ENCODE data around the gene ALDH3A1. TPM values are rescaled to one million over a fixed set of nuclear protein-coding genes. Genes with fewer than 3 reads are reported as not detected.

Gene ALDH3A1
- total RNA-seq (2014; rRNA removed; shearing (Covaris generic)) (0.17 and 1.0 TPM in 2 replicates), polyA plus RNA-seq (2016; fragmentation: Nextera tagmentation; extraction: Ambion mirVana) (0.21 and 0.23 TPM in 2 replicates)
- long read RNA-seq, partial matches to known transcripts: 0 of 1 reads
- long read RNA-seq, other reads (novel, unspliced or antisense): 0 of 1 reads

DNA sequence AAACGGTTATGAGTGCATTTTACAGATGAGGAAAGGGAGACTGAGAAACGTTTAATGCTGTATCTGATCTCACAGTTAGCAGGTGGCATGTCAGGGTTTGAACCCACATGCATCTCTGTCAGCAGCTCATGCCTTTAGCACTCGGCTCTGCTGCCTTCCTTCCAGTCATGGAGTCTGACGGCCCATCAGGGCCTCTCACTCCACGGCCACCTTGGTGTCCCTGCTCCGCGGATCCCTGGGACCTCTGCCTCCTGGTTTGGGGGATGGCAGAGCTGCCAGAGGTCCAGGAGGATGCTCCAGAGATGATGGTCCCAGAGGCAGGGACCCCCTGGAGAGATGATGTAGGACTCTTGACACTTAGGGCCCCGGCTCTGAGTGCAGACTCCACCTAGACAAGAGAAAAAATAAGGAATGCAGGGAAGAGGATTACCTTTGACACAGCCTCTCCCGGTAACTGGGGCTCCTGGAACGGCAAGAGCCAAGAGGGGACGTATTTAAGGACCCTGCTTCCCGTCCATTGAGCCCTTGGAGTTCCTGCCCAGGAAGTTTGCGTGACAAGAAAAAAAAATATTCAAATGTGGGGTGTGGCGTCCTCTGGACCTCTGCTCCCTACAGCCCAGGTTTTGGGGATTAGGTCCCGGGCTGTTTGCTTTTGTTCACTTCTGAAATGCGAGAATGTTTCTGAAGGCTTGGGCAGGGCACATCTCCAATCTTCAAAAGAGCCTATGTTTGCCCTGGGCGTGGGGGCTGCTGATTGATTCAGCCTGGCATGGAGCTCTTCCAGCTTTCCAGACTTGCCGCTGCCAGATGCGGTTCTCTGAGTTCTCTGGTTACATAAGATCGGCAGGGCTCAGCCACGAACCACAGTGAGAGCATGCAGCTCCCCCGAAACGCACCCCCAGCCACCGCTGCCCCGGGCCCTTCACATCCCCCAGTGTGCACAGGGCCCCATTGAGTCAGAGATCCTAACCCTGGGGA is at the start of gene ALDH3A1:
Gene ALDH3A1, minus strand, starts transcription at position 470 of the 978 bp plus-strand sequence. CDS start 3,169 bp downstream, outside the sequence.
- no peak within 1 kb of the TSS for H3K4me2 ChIP-seq
- no peaks in the 10 kb centered on the region for H3K36me3 Mint-ChIP-seq (ENCODE audit: low read depth)
- H3F3A ChIP-seq (replicated peaks; ENCODE audit: low read depth): 0 out of 2 replicates have a peak, but pooled peaks cover 3% of the 10 kb centered on the region
- no peaks in the 10 kb centered on the region for H3K36me3 ChIP-seq (ENCODE audit: insufficient read depth)
- no peak within 1 kb of the TSS for H3K27ac Mint-ChIP-seq
- H2AFZ ChIP-seq: peak within 1 kb of the TSS; percentile 63
- H3K9me2 ChIP-seq (ENCODE audit: insufficient read depth): no peaks in the 10 kb centered on the region
- peaks cover 10% of the 10 kb centered on the region; the same call in 1 of the 2 replicates for H3K4me1 ChIP-seq (ENCODE audit: insufficient read depth)
- peaks cover 5% of the 10 kb centered on the region; the same call in 1 of the 2 replicates for H3K27me3 ChIP-seq (ENCODE audit: insufficient read depth)
- no peaks in the 10 kb centered on the region for H4K20me1 ChIP-seq (replicated peaks; ENCODE audit: insufficient read depth)
- H3K27ac ChIP-seq (ENCODE audit: low read depth): no peak within 1 kb of the TSS
- DNase-seq (ENCODE audit: low spot score) (no peak), ATAC-seq (no peak)
- no peaks in the 10 kb centered on the region for H3K79me2 ChIP-seq (replicated peaks; ENCODE audit: insufficient read depth)
- no peak within 1 kb of the TSS for H3K4me3 Mint-ChIP-seq
- H3K9me3 Mint-ChIP-seq: no peaks in the 10 kb centered on the region
- no peak within 1 kb of the TSS for H3K4me3 ChIP-seq
- H3K27me3 Mint-ChIP-seq (ENCODE audit: insufficient read depth, low read depth, poor library complexity): peaks cover 11% of the 10 kb centered on the region
- H3K4me1 Mint-ChIP-seq: peaks cover 19% of the 10 kb centered on the region
- TF ChIP-seq ZNF331 (CRISPR knock-in tag; IDR thresholded peaks at IDR 0.05; ENCODE audit: low read depth): no peak
- TF ChIP-seq ZNF114 (CRISPR knock-in tag; IDR thresholded peaks at IDR 0.05): no peak
- no peak for TF ChIP-seq POLR2AphosphoS5 (IDR thresholded peaks at IDR 0.05; ENCODE audit: low read depth)
- TF ChIP-seq, protein P1, sequence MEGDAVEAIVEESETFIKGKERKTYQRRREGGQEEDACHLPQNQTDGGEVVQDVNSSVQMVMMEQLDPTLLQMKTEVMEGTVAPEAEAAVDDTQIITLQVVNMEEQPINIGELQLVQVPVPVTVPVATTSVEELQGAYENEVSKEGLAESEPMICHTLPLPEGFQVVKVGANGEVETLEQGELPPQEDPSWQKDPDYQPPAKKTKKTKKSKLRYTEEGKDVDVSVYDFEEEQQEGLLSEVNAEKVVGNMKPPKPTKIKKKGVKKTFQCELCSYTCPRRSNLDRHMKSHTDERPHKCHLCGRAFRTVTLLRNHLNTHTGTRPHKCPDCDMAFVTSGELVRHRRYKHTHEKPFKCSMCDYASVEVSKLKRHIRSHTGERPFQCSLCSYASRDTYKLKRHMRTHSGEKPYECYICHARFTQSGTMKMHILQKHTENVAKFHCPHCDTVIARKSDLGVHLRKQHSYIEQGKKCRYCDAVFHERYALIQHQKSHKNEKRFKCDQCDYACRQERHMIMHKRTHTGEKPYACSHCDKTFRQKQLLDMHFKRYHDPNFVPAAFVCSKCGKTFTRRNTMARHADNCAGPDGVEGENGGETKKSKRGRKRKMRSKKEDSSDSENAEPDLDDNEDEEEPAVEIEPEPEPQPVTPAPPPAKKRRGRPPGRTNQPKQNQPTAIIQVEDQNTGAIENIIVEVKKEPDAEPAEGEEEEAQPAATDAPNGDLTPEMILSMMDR (conservative IDR thresholded peaks at IDR 0.05; ENCODE audit: low read depth in 2 of 2): no peak
- no peak for TF ChIP-seq STAT1 (IDR thresholded peaks at IDR 0.05; ENCODE audit: unreplicated experiment)
- TF ChIP-seq EZH2phosphoT487 (IDR thresholded peaks at IDR 0.05; ENCODE audit: unreplicated experiment): no peak
- TF ChIP-seq, protein P2, sequence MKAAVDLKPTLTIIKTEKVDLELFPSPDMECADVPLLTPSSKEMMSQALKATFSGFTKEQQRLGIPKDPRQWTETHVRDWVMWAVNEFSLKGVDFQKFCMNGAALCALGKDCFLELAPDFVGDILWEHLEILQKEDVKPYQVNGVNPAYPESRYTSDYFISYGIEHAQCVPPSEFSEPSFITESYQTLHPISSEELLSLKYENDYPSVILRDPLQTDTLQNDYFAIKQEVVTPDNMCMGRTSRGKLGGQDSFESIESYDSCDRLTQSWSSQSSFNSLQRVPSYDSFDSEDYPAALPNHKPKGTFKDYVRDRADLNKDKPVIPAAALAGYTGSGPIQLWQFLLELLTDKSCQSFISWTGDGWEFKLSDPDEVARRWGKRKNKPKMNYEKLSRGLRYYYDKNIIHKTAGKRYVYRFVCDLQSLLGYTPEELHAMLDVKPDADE (IDR thresholded peaks at IDR 0.05): no peak
- no peak for TF ChIP-seq NANOG (IDR thresholded peaks at IDR 0.05; ENCODE audit: borderline replicate concordance)
- TF ChIP-seq, protein P3, sequence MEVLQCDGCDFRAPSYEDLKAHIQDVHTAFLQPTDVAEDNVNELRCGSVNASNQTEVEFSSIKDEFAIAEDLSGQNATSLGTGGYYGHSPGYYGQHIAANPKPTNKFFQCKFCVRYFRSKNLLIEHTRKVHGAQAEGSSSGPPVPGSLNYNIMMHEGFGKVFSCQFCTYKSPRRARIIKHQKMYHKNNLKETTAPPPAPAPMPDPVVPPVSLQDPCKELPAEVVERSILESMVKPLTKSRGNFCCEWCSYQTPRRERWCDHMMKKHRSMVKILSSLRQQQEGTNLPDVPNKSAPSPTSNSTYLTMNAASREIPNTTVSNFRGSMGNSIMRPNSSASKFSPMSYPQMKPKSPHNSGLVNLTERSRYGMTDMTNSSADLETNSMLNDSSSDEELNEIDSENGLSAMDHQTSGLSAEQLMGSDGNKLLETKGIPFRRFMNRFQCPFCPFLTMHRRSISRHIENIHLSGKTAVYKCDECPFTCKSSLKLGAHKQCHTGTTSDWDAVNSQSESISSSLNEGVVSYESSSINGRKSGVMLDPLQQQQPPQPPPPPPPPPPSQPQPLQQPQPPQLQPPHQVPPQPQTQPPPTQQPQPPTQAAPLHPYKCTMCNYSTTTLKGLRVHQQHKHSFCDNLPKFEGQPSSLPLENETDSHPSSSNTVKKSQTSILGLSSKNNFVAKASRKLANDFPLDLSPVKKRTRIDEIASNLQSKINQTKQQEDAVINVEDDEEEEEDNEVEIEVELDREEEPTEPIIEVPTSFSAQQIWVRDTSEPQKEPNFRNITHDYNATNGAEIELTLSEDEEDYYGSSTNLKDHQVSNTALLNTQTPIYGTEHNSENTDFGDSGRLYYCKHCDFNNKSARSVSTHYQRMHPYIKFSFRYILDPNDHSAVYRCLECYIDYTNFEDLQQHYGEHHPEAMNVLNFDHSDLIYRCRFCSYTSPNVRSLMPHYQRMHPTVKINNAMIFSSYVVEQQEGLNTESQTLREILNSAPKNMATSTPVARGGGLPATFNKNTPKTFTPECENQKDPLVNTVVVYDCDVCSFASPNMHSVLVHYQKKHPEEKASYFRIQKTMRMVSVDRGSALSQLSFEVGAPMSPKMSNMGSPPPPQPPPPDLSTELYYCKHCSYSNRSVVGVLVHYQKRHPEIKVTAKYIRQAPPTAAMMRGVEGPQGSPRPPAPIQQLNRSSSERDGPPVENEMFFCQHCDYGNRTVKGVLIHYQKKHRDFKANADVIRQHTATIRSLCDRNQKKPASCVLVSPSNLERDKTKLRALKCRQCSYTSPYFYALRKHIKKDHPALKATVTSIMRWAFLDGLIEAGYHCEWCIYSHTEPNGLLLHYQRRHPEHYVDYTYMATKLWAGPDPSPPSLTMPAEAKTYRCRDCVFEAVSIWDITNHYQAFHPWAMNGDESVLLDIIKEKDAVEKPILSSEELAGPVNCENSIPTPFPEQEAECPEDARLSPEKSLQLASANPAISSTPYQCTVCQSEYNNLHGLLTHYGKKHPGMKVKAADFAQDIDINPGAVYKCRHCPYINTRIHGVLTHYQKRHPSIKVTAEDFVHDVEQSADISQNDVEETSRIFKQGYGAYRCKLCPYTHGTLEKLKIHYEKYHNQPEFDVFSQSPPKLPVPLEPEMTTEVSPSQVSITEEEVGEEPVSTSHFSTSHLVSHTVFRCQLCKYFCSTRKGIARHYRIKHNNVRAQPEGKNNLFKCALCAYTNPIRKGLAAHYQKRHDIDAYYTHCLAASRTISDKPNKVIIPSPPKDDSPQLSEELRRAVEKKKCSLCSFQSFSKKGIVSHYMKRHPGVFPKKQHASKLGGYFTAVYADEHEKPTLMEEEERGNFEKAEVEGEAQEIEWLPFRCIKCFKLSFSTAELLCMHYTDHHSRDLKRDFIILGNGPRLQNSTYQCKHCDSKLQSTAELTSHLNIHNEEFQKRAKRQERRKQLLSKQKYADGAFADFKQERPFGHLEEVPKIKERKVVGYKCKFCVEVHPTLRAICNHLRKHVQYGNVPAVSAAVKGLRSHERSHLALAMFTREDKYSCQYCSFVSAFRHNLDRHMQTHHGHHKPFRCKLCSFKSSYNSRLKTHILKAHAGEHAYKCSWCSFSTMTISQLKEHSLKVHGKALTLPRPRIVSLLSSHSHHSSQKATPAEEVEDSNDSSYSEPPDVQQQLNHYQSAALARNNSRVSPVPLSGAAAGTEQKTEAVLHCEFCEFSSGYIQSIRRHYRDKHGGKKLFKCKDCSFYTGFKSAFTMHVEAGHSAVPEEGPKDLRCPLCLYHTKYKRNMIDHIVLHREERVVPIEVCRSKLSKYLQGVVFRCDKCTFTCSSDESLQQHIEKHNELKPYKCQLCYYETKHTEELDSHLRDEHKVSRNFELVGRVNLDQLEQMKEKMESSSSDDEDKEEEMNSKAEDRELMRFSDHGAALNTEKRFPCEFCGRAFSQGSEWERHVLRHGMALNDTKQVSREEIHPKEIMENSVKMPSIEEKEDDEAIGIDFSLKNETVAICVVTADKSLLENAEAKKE (CRISPR knock-in tag; IDR thresholded peaks at IDR 0.05): no peak
- TF ChIP-seq CREB1 (CRISPR knock-in tag; IDR thresholded peaks at IDR 0.05; ENCODE audit: low read depth): no peak
- TF ChIP-seq, protein P4, sequence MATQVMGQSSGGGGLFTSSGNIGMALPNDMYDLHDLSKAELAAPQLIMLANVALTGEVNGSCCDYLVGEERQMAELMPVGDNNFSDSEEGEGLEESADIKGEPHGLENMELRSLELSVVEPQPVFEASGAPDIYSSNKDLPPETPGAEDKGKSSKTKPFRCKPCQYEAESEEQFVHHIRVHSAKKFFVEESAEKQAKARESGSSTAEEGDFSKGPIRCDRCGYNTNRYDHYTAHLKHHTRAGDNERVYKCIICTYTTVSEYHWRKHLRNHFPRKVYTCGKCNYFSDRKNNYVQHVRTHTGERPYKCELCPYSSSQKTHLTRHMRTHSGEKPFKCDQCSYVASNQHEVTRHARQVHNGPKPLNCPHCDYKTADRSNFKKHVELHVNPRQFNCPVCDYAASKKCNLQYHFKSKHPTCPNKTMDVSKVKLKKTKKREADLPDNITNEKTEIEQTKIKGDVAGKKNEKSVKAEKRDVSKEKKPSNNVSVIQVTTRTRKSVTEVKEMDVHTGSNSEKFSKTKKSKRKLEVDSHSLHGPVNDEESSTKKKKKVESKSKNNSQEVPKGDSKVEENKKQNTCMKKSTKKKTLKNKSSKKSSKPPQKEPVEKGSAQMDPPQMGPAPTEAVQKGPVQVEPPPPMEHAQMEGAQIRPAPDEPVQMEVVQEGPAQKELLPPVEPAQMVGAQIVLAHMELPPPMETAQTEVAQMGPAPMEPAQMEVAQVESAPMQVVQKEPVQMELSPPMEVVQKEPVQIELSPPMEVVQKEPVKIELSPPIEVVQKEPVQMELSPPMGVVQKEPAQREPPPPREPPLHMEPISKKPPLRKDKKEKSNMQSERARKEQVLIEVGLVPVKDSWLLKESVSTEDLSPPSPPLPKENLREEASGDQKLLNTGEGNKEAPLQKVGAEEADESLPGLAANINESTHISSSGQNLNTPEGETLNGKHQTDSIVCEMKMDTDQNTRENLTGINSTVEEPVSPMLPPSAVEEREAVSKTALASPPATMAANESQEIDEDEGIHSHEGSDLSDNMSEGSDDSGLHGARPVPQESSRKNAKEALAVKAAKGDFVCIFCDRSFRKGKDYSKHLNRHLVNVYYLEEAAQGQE (IDR thresholded peaks at IDR 0.05; ENCODE audit: unreplicated experiment): no peak
- TF ChIP-seq JUNB (IDR thresholded peaks at IDR 0.05; ENCODE audit: unreplicated experiment): no peak
- TF ChIP-seq EZH2 (IDR thresholded peaks at IDR 0.05; ENCODE audit: low read depth, unreplicated experiment): no peak
